HT-29 (cell line): ENCODE data around the gene ITCH. TPM values are rescaled to one million over a fixed set of nuclear protein-coding genes. Genes with fewer than 3 reads are reported as not detected.
"Not testable (repeated sequence)": the region's sequence is repeated elsewhere in the genome, so short reads cannot be mapped to it uniquely, and the experiment has no call there.

ENCODE experiments used
- DNase-seq: peaks from one replicate; pipeline ENCODE4 v3.0.0-alpha.2; 2015; ENCODE audit warnings: low spot score
- total RNA-seq: library from RNA; depleted of rRNA; stranded (reverse); fragments of >200 nt; shearing (Covaris generic); gene quantifications from 2 replicates; pipeline ENCODE4 v1.2.3, GENCODE V29; 2014

The ITCH gene
- total RNA-seq, 1 experiment from 2014 or later = 19.3 TPM

DNA sequence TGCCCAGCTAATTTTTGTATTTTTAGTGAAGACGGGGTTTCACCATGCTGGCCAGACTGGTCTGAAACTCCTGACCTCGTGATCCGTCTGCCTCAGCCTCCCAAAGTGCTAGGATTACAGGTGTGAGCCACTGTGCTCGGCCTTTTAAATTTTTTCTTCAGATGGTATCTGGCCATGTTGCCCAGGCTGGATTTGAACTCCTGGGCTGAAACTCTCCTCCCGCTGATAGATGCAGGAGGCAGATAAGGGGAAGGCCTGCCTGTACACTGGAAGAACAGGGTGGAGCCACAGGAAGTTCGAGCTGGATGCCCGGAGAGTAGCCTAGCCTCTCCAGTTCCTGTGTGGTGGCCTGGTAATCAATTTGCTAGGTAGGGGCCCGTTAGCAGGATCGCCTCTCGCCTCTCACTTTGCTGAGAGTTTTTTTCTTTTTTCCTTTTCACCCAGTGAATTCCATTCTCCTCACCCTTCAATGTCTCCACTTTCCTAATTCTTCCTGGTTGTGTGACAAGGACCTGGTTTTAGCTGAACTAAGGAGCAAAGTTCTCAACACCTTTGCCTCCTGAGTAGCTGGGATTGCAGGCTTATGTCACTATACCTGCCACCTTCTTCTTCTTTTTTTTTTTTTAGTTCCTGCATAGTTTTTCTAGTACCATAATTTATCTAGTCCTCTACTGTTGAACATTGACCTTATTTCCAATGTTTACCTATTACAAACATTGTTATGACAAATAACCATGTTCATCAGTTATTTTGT, 19.4 kb upstream of the ITCH start:
- DNase-seq = peak; percentile 35

DNA sequence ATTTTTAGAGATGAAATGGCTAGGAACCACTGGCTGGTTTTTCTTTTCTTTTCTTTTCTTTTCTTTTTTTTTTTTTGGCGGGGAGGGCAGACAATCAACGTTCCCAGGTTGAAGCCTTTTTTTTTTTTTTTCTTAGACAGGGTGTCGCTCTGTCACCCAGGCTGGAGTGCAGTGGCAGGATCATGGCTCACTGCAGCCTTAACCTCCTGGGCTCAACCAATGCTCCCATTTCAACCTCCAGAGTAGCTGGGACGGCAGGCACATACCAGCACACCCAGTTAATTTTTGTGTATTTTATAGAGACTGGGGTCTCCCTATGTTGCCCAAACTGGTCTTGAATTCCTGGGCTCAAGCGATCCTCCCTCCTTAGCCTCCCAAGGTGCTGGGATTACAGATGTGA, 18.8 kb upstream of the ITCH start:
- no peak for DNase-seq

DNA sequence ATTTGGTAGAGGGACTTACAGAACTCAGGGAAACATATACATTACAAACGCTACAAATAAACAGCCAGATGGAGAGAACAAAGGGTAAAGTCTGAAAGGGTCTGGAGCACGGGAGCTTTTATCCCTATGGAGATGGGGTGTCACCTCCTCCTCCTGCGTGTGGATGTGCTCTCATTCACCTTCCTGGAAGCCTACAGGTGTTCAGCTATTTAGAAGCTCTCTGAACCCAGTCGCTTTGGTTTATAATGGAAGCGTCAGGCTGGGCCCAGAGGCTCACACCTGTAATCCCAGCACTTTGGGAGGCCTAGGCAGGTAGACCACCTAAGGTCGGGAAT, 17.7 kb upstream of the ITCH start:
- DNase-seq = no peak

DNA sequence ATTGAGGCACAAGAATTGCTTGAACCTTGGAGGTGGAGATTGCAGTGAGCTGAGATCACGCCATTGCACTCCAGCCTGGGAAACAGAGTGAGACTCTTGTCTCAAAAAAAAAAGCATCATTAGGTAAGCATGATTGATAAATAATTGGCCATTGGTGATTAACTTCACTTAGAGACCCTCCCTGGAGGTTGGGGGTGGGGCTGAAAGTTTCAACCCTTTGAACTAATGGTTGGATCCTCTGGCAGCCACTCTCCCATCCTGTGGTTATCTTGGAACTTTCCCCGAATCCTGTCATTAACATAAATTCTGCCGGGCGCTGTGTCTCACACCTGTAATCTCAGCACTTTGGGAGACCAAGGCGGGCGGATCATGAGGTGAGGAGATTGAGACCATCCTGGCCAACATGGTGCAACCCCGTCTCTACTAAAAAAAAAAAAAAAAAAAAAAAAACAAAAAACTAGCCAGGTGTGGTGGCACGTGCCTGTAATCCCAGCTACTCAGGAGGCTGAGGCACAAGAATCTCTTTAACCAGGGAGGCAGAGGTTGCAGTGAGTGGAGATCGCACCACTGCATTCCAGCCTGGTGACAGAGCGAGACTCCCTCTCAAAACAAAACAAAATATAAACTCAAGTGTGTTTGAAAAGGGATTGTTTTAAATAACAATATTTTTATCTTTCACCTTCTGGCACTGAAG, 17.1 kb upstream of the ITCH start:
- not testable (repeated sequence) for DNase-seq

DNA sequence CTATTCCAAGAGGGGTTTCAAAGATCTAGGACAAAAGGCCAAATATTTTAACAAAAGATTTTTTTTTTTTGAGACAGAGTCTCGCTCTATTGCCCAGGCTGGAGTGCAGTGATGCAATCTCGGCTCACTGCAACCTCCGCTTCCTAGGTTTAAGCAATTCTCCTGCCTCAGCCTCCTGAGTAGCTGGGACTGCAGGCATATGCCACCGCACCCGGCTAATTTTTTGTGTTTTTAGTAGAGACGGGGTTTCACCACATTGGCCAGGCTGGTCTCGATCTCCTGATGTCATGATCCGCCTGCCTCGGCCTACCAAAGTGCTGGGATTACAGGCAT, 16.6 kb upstream of the ITCH start:
- not testable (repeated sequence) for DNase-seq

DNA sequence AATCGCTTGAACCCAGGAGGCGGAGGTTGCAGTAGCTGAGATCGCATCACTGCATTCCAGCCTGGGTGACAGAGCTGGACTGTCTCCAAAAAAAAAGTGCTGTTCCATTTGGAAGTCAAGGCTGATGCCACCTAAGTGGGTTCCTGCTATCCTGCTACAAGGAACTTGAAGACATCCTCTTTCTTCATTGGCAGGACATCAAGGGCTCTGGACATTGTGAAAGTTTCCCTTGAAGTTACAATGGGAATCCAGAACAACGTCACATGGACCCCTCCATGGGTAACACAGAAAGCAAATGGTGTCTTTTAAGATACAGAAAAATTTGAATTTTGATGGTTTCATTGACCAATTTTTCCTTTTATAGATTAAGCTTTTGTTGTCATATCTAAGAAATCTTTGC, 15.5 kb upstream of the ITCH start:
- no peak for DNase-seq

DNA sequence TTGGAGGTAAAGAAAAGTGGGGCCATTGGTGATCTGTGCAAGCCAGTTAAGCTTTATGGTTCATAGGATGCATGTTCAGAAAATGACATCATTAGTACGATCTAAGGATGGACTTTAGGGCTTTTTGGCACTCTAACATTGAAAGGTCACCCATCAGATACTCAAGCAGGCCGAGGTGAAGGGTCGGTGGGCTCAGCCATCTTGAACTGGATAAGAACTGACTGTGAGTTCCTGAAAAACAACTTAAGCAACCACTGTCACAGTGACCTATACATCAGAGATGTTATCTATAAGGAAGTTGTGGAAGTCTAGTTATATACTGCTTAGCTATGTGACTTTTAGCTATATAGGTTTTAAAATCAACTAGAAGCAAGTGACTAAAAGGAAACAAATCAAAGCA, 13.0 kb upstream of the ITCH start:
- DNase-seq = peak; percentile 69

DNA sequence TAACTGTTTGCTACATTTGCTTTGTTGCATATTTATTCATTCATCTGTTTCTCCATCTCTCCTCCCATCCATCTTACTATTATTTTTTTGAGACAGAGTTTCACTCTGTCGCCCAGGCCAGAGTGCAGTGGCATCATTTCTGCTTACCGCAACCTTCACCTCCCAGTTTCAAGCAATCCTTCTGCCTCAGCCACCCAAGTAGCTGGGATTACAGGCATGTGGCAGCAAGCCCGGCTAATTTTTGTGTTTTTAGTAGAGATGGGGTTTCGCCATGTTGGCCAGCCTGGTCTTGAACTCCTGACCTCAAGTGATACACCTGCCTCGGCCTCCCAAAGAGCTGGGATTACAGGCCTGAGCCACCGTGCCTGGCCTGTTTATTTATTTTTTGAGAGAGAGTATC, 9.6 kb upstream of the ITCH start:
- not testable (repeated sequence) for DNase-seq

DNA sequence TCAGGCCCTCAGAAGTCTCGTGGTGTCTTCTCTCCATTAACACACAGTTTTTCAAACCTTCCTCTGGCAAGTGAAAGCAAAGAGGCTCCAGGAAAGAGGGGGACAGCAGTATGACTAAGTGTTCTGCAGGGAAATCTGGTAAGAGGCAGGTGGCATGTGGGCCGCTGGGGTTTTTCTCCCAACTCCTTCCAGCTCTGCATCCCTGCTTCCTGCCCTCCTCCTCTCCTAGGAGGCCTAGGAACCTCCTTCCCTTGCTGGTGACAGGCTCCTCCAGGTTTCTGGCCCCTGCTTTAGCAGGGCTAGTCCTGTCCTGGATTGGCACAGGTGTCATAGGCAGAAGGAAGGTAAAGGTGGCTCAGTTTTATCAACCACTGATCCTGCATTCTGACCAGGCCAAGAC, 7.6 kb upstream of the ITCH start:
- DNase-seq = no peak

DNA sequence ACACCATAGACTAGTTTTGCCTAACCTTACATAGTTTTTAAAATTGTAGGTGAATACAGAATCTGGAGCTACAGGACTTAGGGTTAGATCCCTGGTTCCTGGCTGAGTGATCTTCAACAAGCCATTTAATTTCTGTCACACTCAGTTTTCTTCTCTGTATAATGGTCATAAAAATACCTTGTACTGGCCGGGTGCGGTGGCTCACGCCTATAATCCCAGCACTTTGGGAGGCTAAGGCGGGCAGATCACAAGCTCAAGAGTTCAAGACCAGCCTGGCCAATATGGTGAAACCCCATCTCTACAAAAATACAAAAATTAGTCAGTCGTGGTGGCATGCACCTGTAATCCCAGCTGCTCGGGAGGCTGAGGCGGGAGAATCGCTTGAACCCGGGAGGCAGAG, 3.3 kb upstream of the ITCH start:
- not testable (repeated sequence) for DNase-seq

DNA sequence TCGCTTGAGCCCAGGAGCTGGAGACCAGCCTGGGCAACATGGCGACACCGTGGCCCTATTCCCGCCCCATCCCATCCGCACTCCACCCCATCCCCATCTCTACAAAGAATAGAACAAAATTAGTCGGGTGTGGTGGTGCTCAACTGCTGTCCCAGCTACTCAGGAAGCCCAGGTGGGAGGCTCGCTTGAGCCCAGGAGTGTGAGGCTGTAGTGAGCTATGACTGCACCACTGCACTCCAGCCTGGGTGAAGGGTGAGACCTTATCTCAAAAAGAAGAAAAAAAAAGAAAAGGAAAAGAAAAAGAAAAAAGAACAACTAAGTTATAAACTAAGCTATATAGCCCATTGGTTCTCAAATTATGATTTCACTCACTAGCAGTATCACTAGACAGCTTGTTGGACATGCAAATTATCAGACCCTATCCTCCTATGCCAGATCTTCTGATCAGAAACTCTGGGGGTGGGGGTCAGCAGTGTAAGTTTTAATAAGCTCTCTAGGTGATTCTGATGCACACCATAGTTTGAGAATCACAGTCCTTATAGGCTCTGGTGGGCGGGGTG, 491 bp upstream of the ITCH start:
- no peak for DNase-seq

DNA sequence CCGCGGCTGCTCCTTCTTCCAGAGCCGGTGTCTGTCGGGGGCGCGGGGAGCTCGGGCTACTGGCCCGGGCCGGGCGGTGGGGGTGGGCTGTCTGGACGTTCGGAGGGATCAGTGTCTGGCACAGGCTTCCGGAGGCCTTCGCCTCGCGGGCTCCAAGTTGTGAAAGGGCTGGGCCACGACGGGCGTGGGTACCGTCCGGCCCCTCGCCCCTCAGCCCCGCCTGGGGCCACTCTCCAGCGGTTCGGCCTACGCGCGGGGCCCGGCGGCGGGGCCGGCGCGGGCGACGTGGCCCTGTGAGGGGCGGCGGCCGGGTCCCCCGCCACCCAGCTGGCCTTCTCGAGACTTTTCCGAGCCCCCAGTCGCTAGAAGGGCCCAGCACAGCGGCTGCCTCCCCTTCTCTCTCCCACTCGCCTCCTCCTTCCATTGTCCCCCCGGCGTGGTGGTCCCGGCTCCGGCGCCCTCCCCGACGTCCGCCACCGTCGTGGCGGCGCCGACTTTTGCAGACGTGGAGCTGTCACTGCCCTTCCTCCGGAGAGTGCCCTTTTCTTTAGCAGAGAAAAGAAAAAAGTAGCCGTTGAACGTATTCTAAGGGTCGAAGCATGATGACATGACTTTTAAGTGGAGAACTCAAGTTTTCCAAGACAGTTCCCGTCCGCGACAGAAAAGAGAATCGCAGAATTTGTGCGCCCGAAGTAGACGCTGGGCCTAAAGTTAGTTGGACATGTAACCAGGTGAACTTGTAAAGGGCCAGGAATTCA, 571 bp downstream of the ITCH start:
- DNase-seq = peak; percentile 61

DNA sequence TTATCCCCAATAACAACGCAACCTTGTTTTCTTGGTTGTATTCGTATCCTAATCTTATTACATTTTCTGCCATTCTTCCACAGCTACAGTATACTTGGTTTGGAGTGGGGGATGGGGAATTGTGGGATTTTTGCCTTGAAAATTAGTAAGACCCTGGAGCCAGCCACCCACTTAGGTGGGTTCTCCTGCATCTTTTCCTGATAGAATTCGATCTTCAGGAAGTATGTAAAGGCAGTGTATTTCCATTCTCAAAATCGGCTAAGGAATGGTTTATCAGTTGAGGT, 1.1 kb downstream of the ITCH start:
- no peak for DNase-seq

DNA sequence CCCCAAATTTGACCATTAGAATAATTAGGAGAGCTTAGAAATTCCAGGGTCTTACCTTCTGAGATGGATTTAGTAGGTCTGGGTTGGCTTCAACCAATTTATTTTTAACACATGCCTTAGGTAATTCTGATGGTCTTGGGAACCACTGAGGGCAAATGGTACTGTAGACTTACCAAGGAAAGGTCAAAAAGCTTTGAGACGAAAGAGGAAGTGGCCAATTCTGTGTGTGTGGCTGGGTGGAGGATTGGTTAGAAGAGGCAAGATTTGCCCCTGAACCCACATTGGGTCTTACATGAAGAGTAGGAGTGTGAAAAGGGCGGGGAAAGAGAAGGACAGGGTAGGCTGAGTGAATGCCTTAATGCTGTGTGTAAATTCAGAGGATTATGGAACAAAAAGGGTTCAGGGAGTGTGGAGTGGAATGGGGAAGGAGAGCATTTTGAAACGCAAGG, 2.7 kb downstream of the ITCH start:
- DNase-seq = no peak

DNA sequence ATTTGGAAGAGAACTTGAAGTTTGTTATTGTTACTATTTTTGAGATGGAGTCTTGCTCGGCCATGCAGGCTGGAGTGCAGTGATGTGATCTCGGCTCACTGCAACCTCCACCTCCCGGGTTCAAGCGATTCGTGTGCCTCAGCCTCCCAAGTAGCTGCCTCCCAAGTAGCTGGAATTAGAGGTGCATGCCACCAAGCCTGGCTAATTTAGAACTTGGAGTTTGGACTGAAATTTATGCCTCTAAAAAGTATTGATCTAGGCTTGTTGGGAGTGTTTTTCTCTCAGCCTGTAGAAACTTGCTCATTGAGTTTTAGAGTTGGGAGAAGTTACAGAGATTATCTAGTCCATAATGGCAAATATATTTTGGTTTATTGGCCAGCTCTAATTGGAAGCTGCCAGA, 4.1 kb downstream of the ITCH start:
- DNase-seq = no peak

DNA sequence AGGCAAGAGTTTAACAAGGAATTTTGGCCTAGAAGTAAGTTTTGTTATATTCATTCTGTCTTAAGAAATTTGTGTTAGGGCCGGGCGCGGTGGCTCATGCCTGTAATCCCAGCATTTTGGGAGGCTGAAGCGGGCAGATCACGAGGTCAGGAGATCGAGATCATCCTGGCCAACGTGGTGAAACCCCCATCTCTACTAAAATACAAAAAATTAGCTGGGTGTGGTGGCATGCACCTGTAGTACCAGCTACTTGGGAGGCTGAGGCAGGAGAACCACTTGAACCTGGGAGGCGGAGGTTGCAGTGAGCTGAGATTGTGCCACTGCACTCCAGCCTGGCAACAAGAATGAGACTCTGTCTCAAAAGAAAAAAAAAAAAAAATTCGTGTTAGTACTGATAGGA, 4.8 kb downstream of the ITCH start:
- not testable (repeated sequence) for DNase-seq

DNA sequence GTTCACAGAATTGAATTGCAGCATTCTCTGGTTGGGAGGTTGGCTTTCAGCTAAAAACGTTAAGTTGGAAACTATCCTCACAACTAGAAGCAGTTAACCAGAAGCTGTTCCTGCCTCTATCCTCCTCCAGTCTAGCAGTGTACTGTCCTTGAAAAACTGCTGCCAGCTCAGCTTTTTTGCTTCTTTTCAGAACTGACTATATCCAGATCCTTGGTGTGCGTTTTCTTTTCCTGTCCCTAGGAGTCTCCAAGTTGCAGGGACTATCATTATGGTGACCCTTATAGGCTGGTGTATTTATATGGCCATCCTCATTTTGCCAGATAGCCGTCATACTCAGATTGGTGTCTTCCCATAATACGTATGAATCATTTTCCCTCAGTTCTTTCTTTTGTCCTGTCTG, 5.5 kb downstream of the ITCH start:
- DNase-seq = peak; percentile 33

DNA sequence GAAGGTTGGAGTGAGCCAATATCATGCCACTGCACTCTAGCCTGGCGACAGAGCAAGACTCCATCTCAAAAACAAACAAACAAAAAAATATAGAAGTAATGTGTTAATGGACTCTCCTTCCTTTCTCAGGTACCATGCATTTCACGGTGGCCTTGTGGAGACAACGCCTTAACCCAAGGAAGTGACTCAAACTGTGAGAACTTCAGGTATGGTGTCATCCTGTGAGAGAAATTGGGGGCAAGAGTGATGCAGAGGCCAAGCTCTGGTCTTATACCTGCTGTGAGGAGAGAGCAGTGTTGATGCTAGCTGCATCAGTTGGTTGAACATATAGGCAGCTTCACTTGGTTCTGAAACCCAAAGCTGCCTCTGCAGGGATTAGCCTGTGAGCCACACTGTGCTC, 6.2 kb downstream of the ITCH start:
- DNase-seq = no peak

DNA sequence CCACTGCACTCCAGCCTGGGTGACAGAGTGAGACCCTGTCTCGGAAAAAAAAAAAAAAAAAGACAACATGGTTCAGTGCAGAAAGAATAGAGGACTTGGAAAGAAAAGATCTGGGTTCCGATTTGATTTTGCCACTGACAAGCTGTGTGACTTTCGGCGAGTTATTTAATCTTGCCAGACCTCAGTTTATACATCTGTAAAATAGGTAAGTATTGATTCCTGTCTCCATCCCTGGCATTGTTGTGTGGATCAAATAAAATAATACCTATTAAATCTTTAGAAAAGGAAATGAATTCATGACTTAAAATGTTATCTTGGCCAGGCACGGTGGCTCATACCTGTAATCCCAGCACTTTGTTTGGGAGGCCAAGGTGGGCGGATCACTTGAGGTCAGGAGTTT, 7.0 kb downstream of the ITCH start:
- no peak for DNase-seq

DNA sequence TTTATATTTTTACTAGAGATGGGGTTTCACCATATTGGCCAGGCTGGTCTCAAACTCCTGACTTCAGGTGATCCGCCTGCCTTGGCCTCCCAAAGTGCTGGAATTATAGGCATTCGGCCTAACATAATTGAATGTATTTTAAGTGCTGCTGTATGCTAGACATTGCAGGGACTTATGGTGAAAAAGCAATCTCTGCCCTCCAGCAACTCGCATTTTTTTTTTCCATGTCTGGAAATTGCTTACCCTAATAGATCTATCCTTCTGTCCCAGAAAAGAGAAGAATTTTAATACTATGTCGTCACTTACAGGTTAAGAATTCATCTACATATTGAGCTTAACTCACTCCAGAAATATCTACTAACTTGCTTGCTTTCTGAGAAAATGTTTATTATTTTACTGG, 10.4 kb downstream of the ITCH start:
- DNase-seq = no peak

DNA sequence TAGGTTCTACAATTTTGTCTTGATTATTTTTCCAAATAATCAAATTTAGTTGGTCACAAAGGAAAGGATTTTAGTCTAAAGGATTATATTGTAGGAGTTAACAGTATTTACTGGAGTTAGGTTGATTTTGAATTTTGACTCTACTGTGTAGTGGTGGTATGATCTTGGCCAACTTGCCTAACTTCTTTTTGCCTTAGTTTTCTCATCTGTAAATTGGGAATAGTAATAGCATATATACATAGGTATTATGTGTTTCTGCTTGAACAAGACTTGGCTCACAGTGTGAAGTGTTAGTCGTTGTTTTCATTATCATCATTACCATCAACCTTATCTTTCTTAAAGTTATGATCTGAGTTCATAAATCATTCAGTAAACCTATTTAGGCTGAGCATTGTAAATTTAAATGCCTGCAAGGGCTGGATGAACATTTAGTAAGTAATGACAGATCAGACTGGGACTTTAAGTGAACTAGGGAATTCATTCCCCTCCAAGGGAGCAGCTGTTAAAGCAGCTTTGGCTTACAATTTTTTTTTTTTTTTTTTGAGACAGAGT, 11.2 kb downstream of the ITCH start:
- DNase-seq = no peak

DNA sequence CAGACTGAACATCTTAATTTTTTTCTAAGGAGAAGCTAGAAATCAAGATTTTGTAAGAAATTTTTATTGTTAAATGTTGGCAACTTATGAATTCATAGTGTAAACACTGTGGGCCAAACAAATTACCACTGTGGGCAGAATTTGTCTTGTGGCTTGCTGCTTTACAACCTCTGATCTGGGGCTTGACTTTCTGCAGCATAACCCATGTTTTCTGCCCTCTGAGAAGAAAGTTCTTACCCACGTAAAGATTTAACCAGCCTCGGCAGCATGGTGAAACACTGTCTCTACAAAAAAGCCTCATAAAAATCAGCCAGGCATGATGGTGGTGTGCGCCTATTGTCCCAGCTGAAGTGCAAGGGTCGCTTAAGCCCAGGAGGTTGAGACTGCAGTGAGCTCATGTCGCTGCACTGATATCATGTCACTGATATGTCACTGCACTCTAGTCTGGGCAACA, 12.9 kb downstream of the ITCH start:
- DNase-seq = no peak
